K562 (cell line): ENCODE measurements around the gene IL11. TPM values are rescaled to one million over a fixed set of nuclear protein-coding genes. Genes with fewer than 3 reads are reported as not detected.

Experiments used
- FIP1L1 ChIP-seq: fragments of 200-400 bp; formaldehyde crosslinking; IDR thresholded peaks from 2 replicates; pipeline ENCODE4 v1.6.1; 2018; ENCODE audit warnings: mild to moderate bottlenecking, low read depth, low read length; ENCODE audit not compliant: poor library complexity, severe bottlenecking
- GATAD2B ChIP-seq: fragments of 450-650 bp; IDR thresholded peaks from 2 replicates; pipeline ENCODE4 v1.6.1; 2017; ENCODE audit warnings: mild to moderate bottlenecking, borderline replicate concordance
- GTF2F1 ChIP-seq: IDR thresholded peaks from 2 replicates; pipeline ENCODE4 v1.6.1; 2011; ENCODE audit warnings: low read depth, low read length, improper control_type of control experiment
- HNRNPH1 ChIP-seq: fragments of 200-400 bp; formaldehyde crosslinking; optimal IDR thresholded peaks from 2 replicates; pipeline ENCODE3; 2017; ENCODE audit warnings: low read depth, mild to moderate bottlenecking, low read length, moderate library complexity
- KDM5B ChIP-seq: fragments of 200-600 bp; sonication (generic); IDR thresholded peaks from 2 replicates; pipeline ENCODE4 v1.6.1; 2012; ENCODE audit warnings: low read depth, mild to moderate bottlenecking, moderate library complexity, low read length, control low read depth, inconsistent platforms; ENCODE audit not compliant: insufficient replicate concordance
- NONO ChIP-seq, 2 experiments: fragments of 200-400 bp in 1 of 2; fragments of 450-650 bp in 1 of 2; formaldehyde crosslinking in 1 of 2; IDR thresholded peaks; 2 replicates each; pipeline ENCODE4 v1.6.1; 2017; ENCODE audit warnings: low read depth in 2 of 2, mild to moderate bottlenecking in 2 of 2, moderate library complexity in 2 of 2, low read length in 1 of 2
- PCBP1 ChIP-seq: fragments of 200-400 bp; formaldehyde crosslinking; IDR thresholded peaks from 2 replicates; pipeline ENCODE4 v1.6.1; 2018; ENCODE audit warnings: mild to moderate bottlenecking, low read depth, low read length; ENCODE audit not compliant: poor library complexity, severe bottlenecking
- PML ChIP-seq: IDR thresholded peaks from 2 replicates; pipeline ENCODE4 v1.6.1; 2012; ENCODE audit warnings: low read length, inconsistent platforms
- POLR2A ChIP-seq: fragments of 450-650 bp; conservative IDR thresholded peaks from 2 replicates; pipeline ENCODE4 v1.6.1; 2016
- PRPF4 ChIP-seq: fragments of 200-400 bp; formaldehyde crosslinking; IDR thresholded peaks from one replicate; pipeline ENCODE4 v1.6.1; 2017; ENCODE audit warnings: low read length, low read depth, mild to moderate bottlenecking; ENCODE audit not compliant: insufficient read depth, poor library complexity, severe bottlenecking
- RB1 ChIP-seq: fragments of 450-650 bp; IDR thresholded peaks from 2 replicates; pipeline ENCODE4 v1.6.1; 2017; ENCODE audit warnings: low read depth, mild to moderate bottlenecking
- RBM14 ChIP-seq: fragments of 200-400 bp; formaldehyde crosslinking; IDR thresholded peaks from 2 replicates; pipeline ENCODE4 v1.6.1; 2018; ENCODE audit warnings: low read depth, mild to moderate bottlenecking, low read length, moderate library complexity, borderline replicate concordance; ENCODE audit not compliant: insufficient read depth
- RBM22 ChIP-seq: fragments of 200-400 bp; formaldehyde crosslinking; IDR thresholded peaks from 2 replicates; pipeline ENCODE4 v1.6.1; 2018; ENCODE audit warnings: low read length, low read depth; ENCODE audit not compliant: poor library complexity, severe bottlenecking
- U2AF1 ChIP-seq: fragments of 200-400 bp; formaldehyde crosslinking; optimal IDR thresholded peaks from 2 replicates; pipeline ENCODE3; 2017; ENCODE audit warnings: mild to moderate bottlenecking, low read depth, low read length, moderate library complexity
- ZBTB11 ChIP-seq, 3 experiments: fragments of 200-800 bp in 1 of 3; fragments of 250-450 bp in 1 of 3; fragments of 450-650 bp in 1 of 3; sonication (Bioruptor Pico) in 1 of 3; sonication (Bioruptor generic) in 1 of 3; formaldehyde crosslinking in 1 of 3; IDR thresholded peaks; 2 replicates each; pipeline versions ENCODE4 v1.6.1 to v1.8.0; 2016 to 2022; ENCODE audit warnings: mild to moderate bottlenecking in 2 of 3, missing genetic modification characterization in 2 of 3, missing compliant biosample characterization in 1 of 3, moderate library complexity in 1 of 3
- ZBTB7A ChIP-seq: IDR thresholded peaks from 2 replicates; pipeline ENCODE4 v1.6.1; 2011; ENCODE audit warnings: low read depth, mild to moderate bottlenecking, low read length, moderate library complexity, borderline replicate concordance; ENCODE audit not compliant: control insufficient read depth
- ZFX ChIP-seq: sonication (generic); formaldehyde crosslinking; IDR thresholded peaks from 2 replicates; pipeline ENCODE4 v1.8.0; 2022; ENCODE audit warnings: mild to moderate bottlenecking, missing genetic modification reagents, moderate library complexity
- polyA plus RNA-seq, 8 experiments: library from polyadenylated mRNA; depleted of rRNA in 4 of 8; stranded (reverse) in 5 of 8; unstranded in 3 of 8; fragments of >200 nt; fragmentation: Nextera tagmentation in 2 of 8; fragmentation: Illumina TruSeq in 1 of 8; extraction: Ambion mirVana in 2 of 8; extraction: Trizol in 1 of 8; gene quantifications; 2 replicates each; pipeline versions ENCODE4 v1.2.1 to v1.2.3, GENCODE V29; 2011 to 2014; ENCODE audit warnings: inconsistent platforms in 1 of 8, missing spikeins in 1 of 8
- total RNA-seq, 7 experiments: library from RNA; depleted of rRNA in 6 of 7; stranded (reverse); fragments of >200 nt in 6 of 7; fragmentation: Illumina TruSeq in 2 of 7; extraction: Trizol in 2 of 7; gene quantifications; 2 replicates each; pipeline versions ENCODE4 v1.2.1 to v1.2.3, GENCODE V29; 2011 to 2021; ENCODE audit warnings: low replicate concordance in 1 of 7

Gene IL11
- total and polyA plus RNA-seq, 9 of the 15 experiments (the other 6 are each of a cell fraction or from before 2014, with no cell fraction given) = 0.04 to 0.42 (median 0.06) TPM; not detected in 6

- TF ChIP-seq PML = peak; percentile 82
- TF ChIP-seq RB1 = peak; percentile 89
- 0 out of 6 replicates have a peak, but pooled peaks of 1 of the 3 experiments have one; percentile 24 for TF ChIP-seq ZBTB11 (CRISPR knock-in tag; IDR thresholded peaks at IDR 0.05)
- TF ChIP-seq GTF2F1 = peak; percentile 98; the same call in 1 of the 2 replicates
- TF ChIP-seq PCBP1 = peak; percentile 87
- TF ChIP-seq ZBTB7A = 0 out of 2 replicates have a peak, but pooled peaks have one; percentile 1
- peak; percentile 78 for TF ChIP-seq ZFX (CRISPR knock-in tag)
- TF ChIP-seq POLR2A = peak; percentile 98
- TF ChIP-seq U2AF1 = peak; percentile 88
- peak; percentile 98 for TF ChIP-seq PRPF4
- TF ChIP-seq HNRNPH1 = peak; percentile 67
- TF ChIP-seq RBM14 = peak; percentile 89; the same call in 1 of the 2 replicates
- TF ChIP-seq RBM22 = peak; percentile 95
- peak; percentile 98 for TF ChIP-seq KDM5B
- TF ChIP-seq GATAD2B = peak; percentile 41
- peak; percentile 98 for TF ChIP-seq FIP1L1
- peak; percentile 88 to 100 for TF ChIP-seq NONO (IDR thresholded peaks at IDR 0.05; ENCODE audit: low read depth in 2 of 2, low read length in 1 of 2)
These were observed 37.2 kb upstream of the IL11 start, which contains the start of gene UBE2S (continued) for GRCh38 chr19:55407550-55407799.
